NOMO-1 treated with dmso at 0.1 percent for 144 hours (cell line): Measurements from ENCODE around the gene IL1RAPL1.

ENCODE experiments used
- DNase-seq: peaks from one replicate; lab custom pipeline; 2025; ENCODE audit not compliant: unreplicated experiment; lab: John Stamatoyannopoulos, UW

Gene IL1RAPL1

DNA sequence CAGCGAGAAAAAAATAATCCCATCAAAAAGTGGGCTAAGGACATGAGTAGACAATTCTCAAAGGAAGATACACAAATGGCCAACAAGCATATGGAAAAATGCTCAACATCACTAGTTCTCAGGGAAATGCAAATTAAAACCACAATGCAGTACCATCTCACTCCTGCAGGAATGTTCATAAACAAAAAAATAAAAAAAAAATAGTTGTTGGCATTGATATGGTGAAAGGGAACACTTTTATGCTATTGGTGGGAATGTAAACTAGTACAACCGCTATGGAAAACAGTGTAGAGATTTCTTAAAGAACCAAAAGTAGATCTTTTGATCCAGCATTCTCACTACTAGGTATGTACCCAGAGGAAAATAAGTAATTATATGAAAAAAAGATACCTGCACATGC lies 1119.8 kb downstream of the IL1RAPL1 start:
- DNase-seq = no peak

DNA sequence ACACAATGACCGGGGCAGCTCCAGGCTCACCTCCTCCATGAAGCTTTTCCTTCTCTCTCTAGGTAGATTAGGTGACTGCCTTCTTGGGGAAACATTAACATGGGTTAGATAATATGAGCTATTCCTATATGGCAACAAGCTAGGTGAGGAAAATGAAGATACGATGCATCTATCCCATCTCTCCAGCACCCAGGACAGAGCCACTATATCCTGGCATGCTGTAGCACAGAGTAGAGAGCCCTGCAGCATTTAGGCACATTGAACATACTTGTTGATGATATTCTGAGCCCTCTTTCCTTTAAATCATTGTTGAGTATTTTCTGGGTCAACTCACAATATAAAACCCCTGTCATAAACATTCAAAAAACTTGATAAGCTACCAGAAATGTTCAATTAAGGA lies 1133.9 kb downstream of the IL1RAPL1 start:
- no peak for DNase-seq

DNA sequence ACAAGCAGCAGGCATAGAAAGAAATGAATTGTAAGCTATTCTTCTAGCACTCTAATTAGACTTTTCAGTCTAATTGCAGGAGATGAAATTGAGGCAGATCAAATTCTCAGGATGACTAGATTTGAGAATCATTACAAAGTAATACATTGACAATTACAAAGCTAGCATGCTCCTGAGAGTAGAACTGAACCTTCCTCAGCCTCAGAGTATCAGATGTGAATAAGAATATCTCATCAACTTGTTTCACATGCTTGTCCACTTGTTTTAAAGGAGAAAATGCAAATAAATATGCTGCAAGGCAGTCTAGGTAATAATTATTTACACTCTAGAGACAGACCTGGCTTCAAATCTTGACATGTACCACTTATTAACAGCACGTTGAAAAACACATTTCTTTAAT lies 1137.1 kb downstream of the IL1RAPL1 start:
- DNase-seq = no peak

DNA sequence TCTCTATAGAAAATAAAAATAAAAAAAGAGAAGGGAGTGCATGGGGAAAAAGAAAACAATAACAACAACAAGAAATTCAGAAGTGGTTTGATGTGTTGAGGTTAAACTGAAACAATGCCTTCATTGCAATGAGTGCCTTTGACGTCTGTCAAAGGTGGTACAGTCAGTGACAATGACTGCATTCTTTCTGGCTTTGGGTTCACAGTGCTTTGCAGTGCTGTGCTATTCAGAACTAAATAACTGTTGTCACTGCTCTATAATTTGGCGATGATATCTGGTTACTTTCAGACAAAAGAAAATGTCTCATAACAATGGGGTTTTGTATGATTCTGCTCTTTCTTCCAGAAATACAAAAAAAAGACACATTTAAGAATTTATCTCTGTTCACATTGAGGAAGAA lies 1139.6 kb downstream of the IL1RAPL1 start:
- DNase-seq = no peak

DNA sequence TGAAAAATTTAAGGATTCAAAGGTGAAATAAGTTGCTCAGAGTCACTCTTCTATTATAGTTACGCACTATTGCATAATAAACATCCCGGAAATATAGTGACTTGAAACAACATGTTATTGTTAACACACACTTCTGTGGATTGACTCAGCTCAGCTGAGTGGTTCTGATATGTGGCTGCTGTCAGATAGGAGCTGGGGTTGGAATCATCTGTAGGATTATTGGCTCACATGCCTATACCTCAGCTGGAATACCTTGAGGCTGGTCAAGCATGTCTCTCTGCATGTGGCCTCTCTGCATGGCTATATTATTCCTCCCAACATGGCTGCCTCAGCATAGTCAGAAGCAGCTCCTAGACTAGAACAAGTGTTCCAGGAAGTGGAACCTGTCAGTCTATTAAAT lies 1141.4 kb downstream of the IL1RAPL1 start:
- DNase-seq = no peak

DNA sequence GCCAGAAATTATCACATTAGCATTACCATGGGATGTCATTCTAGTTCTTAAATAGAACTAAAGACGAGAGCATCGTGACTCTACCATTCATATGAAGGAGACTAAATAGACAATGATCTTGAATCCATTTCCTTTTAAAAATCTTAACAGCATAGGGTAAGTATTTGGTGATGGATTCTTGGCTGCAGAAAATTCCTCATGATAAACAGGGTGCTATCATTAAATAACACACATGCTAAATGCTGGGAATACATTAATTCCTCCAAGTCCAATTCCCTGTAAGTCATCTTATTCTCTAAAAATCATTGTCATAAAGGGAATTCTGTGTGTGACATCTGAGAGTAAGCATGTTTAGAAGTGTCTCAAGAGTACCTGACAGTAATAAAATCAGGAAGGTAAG lies 1157.7 kb downstream of the IL1RAPL1 start:
- no peak for DNase-seq

DNA sequence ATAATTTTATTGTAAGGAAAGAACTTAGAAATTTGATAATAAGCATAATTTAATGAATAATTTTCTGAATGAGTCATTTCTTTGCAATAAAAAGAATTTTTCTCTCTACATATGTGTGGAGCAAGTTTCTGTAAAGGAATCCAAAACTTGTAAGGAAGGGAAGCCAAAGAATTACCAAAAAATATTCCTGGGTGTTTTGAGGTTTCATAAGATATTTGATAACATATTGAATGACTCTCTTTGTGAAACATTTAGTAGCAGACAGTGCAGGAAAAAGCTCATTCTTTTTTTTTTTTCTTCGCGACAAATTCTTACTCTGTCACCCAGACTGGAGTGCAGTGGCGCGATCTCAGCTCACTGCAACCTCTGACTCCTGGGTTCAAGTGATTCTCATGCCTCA lies 1159.1 kb downstream of the IL1RAPL1 start:
- no peak for DNase-seq

DNA sequence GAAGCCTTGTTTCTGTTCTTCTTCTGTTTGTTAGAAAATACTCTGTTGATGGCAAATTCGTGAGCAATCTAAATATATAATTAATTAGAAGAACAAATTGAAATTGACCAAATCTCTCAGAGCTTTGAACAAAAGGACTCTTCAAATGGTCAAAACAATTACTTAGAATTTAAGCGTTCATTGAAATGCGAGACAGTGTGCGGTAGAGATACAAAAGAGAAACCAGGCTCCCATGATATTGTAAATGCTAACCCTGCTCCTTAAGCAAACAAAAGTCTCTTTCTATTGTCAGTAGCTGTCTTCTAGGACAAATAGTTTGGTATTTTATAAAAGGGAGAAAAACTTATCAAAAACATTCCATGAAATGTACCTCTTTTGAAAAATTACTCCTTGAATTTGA lies 1174.8 kb downstream of the IL1RAPL1 start:
- no peak for DNase-seq

DNA sequence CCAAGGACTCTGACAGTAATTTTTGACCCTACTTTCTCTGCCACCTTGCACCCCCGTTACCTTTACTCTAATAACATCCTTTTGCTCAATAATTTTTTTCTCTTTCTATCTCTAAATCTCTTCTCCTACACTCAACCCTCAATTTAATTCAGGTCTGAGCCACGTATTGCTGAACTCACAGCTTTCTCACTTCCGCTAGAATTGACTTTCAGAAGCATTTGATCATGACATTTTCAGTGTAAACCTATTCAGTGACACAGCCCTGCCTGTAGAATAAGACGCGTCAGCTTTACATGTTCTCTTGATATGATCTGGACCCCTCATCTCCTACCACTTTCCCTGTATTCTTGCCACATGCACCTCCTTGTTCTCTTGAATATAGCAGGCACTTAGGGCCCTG lies 1188.6 kb downstream of the IL1RAPL1 start:
- DNase-seq = no peak

DNA sequence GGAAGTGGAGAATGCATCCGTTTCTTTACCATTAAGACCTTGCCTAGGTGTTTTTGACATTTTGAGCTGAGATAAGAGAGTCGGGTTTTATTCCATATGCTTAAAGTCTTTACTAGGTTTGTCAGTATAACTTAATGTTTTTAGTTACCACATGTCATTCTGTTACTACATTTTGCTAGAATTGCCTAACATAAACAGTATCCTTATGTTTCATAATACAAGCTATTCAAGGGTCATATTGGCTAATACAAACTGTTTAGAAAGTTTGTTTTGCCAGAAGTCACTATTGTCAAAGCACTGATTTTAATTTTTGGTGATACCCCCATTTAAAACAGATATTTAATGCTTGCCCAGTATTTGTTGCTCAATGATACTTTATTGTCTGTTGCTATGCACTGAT lies 1200.4 kb downstream of the IL1RAPL1 start:
- no peak for DNase-seq

DNA sequence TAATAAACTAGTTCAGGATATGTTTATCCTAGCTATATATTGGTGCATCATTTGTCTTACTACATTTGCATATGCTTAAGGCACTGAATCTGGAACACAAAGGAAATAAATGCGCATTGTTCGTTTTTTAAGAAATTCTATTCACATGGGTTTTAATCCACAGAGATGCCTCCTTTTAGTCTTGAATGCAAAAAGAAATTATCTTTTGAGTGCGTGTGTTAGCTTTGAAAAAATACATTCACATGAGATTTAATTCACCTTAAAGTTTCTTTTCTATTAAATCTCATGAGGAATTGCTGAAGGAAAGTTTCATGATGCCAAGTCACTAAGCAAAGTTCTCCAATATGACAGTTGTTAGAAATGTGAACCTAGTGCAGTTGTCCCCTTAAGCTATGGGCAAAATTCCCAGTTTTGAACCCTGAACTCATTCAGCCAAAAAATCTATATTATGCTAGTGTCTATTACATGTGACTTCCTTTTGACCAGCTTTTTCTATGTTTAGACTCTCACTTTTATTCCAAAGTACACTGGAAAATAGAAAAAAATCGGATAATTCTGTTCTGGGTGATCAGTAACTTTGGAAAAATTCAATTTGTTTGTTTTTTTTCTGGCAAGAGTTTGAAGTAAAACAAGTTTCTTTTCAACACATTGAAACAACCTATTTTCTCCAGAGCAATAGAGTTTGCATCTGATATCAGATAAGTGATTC lies 1201.9 kb downstream of the IL1RAPL1 start:
- no peak for DNase-seq

DNA sequence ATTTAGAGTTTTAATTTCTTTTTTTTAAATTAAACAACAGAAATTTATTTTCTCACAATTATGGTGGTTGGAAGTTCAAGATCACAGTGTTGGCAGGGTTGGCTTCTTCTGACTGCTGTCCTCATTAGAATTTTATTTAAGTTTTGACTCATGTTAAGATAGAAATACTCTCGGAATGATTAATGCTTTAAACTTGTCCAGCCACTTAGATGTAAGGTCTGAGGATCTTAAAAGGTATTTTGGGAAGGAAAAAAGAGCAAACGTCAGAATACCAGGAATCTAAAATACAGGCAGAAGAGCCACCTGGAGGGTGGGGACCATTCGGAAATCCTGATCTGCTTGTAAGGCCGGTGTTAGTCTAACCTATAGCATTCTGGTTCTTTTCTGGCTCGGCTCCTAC lies 1205.1 kb downstream of the IL1RAPL1 start:
- DNase-seq = no peak

DNA sequence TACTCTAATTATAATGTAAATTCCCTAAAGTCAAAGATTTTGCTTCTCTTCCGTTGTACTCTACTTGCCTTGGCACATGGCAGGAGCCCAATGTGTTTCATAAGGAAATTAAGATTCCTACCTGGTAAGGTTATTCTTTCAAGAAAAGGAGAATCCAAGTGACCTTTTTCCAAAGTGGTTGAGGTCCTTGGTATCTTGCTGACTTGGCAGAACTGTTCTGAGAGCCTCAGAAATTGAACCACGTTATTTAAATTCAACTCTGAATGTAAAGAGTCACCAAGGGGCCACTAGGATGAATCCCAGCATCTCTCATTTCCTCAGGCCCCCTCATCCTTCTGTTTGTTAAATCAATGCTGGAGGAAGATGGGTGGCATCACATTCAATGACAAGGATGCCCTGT lies 1209.9 kb downstream of the IL1RAPL1 start:
- DNase-seq = no peak

DNA sequence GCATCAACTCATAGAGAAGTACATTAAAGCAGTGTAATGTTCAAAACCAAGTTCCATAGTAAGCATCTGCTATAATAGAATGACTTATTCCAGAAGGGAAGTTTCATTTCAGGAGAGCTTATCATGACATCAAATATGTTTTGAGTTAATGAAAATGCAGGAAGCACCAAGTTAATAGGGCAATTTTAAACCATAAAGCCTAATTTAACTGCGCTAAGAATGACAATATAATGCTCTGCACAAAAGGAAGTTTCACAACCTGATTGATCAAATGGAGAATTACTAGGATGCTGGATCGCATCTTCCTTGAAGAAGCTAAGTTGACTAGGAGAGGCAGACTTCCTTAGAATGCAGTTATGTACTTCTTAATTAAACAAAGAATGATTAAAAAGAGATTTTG lies 1211.2 kb downstream of the IL1RAPL1 start:
- DNase-seq = no peak

DNA sequence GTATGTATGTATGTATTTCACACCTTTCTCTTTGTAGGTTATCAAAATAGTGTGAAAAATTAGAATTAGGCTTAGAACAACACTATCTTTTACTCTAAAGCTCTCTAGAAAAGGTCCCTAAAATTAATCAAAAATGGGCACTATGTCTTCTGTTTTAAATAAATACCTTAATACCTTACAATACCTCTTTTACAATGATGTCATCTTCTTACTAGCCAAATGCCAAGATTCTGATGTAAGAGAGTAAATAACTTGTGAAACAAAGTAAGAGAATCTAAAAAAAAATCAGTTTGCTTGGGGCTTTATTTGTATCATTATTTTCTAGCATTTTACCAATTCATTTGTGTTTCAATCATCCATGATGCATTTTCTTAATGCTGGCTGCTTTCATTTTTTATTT lies 1225.9 kb downstream of the IL1RAPL1 start:
- no peak for DNase-seq

DNA sequence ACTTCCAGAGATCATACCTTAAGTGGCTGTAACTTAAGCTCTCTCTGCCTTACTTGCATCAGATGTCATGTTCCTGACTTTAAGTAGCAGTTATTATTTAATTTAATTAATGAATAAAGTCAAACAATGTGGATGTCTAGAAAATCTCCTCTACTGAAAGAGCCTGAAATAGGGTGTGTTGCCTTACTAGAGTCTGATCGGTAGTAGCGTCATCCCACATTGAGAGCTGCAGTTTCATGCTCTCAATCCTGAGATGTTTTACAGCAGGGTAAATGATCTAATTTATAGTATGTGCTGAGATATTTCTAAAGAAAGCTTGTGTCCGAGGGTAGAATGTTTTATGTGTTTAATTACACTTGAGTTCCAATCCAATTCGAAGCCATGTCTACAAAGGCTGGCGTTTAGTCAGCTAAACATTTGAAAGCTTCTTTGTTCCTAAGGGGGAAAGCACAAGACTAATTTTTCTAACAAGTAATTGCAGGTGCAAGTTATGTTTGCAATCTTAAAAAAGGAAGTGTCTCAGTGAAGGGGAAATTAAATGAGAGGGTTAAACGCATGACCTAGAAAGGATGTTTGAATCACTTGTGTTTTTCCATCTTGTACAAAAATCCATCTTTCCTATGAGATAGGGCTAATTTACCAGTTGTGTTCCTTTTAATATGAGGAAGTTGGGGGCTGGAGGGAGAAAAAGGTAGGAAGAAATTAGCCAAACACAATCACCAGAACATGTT lies 1237.1 kb downstream of the IL1RAPL1 start:
- no peak for DNase-seq

DNA sequence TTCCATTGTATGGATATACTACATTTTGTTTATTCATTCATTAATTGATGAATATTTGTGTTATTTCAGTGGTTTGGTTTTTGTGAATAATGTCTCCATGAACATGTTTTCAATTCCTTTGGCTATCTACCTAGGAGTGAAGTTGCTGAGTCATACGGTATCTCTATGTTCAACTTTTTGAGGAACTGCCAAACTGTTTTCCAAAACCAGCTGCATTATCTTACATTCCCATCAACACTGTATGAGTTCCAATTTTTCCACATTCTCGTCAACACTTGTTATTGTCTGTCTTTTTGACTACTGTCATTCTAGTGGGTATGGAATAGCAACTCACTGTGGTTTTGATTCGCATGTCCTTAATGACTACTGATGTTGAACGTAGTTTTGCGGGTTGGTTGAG lies 1239.5 kb downstream of the IL1RAPL1 start:
- no peak for DNase-seq

DNA sequence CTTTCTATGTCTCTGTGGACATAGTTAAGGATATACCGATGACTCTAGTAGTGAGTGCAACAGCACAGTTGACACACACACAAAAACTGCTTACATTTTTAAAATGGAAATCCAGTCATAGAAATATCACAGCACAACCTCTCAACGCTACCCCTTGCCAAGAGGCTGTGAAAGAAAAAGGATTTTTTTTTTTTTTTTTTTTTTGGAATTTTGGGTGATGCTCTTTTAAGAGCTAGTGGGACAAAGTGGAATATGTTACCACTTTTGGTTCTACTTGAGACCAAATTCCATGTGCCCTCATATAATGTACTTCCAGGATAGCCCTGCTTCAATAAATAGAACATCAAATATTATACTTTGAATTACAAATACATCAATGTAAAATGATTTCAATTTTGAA lies 1247.1 kb downstream of the IL1RAPL1 start:
- no peak for DNase-seq

DNA sequence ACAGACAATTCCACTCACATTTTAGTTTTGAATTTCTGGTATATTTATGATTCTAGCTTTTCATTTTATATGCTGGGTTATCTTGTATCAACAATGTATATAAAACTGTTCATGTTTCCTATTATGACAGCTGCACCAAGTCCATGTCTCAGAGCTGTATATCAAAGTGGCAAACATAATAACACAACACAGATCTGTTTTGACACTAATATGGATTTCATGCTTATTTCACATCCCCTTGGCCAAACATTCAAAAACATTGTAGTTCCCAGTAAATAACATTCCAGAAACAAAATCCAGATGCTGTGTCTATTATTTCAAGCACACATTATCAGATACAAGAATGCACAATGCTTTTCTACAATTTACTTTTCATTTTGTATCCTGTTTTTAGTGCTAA lies 1247.5 kb downstream of the IL1RAPL1 start:
- DNase-seq = no peak

DNA sequence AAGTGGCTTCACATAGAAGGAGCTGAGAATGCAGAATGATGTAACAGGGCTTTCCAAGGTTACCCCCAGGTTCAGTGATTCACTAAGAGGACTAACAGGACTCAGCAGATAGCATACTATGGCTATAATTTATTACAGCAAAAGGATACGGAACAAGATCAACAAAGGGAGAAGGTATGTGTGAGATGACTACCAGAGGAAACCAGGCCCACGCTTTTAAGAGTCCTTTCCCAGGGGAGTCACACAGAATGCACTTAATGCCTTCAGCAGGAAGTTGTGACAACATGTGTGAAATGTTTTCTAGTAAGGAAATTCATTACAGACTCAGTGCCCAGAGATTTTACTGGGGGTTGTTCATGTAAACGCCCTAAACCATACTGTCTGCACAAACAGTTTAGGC lies 1254.5 kb downstream of the IL1RAPL1 start:
- DNase-seq = no peak

DNA sequence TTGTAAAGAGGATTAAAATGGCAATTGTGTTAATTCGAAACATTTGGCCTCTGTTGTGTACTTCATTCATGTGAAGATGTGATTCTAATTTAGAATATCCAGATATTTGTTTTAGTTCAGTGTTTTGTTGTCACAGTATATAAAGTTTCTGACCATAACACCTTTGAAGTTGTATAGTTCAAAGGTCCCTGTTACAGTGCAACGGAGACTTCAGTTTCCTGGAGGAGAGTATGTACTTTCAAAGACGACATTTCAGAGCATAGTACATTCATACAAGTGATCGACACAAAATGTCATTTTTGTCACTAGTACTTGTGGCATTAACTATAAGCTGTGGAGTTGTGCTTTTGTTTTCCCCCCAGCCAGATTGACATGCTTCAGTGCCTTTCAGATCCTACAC lies 1255.3 kb downstream of the IL1RAPL1 start:
- no peak for DNase-seq

DNA sequence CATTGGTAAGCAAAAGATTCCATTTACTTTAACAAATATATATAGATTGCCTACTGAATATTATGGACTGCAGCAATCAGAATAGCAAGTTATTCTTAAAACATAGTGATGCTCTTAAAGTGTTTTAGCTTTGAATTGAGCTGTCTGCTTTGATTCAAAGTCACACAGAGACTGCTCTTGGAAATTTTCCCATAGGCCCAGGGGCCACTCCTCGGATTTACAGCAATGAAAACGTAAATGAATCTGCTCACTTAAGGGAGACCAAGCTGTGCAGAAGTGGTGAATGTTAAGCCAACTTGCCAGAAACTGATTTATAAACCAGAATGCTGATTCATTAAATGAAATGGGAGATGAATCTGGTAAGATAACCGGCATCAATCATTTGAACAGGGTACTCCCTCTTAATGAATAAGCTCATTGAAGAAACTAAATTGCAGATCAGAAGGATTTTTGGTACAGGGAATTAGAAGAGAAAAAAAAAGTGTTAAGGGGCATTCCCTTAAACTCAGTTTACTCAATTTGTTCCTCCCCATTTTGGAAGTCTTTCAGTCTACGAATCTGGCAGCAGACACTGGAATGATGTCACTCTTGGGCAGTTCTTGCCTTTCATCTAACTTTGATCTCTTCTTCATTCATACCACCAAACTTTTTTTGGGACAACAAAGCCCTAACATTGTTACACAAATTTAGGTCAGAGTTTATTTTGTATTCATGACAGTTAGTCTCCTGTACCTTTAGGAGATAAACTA lies 1264.8 kb downstream of the IL1RAPL1 start:
- no peak for DNase-seq
